ENCODE results near the gene CHKA.

DNA sequence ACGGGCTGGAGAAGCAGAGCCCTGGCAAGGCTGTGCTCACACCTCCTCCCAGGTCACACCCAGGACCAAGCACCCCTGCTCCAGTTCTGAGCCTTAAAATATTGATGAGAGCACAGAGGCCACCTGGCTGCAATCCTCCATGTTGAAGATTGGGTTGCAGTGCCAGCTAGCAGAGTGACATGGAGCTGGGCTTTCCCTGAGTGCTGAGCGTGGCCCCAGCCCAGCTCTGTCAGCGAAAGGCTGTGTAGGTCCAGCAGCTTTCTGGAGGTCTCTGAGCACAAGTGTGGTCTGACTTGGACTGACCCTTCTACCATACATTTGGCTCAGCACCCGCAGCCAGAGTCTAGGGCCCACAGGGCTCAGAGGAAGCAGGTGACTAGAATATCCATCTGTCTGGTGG, 4.0 kb upstream of the CHKA start:
- TF ChIP-seq, protein P1, sequence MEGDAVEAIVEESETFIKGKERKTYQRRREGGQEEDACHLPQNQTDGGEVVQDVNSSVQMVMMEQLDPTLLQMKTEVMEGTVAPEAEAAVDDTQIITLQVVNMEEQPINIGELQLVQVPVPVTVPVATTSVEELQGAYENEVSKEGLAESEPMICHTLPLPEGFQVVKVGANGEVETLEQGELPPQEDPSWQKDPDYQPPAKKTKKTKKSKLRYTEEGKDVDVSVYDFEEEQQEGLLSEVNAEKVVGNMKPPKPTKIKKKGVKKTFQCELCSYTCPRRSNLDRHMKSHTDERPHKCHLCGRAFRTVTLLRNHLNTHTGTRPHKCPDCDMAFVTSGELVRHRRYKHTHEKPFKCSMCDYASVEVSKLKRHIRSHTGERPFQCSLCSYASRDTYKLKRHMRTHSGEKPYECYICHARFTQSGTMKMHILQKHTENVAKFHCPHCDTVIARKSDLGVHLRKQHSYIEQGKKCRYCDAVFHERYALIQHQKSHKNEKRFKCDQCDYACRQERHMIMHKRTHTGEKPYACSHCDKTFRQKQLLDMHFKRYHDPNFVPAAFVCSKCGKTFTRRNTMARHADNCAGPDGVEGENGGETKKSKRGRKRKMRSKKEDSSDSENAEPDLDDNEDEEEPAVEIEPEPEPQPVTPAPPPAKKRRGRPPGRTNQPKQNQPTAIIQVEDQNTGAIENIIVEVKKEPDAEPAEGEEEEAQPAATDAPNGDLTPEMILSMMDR (conservative IDR thresholded peaks at IDR 0.05; ENCODE audit: low read length) = no peak
- no peak for TF ChIP-seq EZH2phosphoT487 (IDR thresholded peaks at IDR 0.05; ENCODE audit: borderline replicate concordance)
